ENCODE measurements around the gene ACTG1. TPM values are rescaled to one million over a fixed set of nuclear protein-coding genes. Genes with fewer than 3 reads are reported as not detected.

ACTG1 gene
- total and polyA plus RNA-seq, 2 donors (not counting 1 experiment from before 2014, with no cell fraction given), result 803 to 1,677 TPM

DNA sequence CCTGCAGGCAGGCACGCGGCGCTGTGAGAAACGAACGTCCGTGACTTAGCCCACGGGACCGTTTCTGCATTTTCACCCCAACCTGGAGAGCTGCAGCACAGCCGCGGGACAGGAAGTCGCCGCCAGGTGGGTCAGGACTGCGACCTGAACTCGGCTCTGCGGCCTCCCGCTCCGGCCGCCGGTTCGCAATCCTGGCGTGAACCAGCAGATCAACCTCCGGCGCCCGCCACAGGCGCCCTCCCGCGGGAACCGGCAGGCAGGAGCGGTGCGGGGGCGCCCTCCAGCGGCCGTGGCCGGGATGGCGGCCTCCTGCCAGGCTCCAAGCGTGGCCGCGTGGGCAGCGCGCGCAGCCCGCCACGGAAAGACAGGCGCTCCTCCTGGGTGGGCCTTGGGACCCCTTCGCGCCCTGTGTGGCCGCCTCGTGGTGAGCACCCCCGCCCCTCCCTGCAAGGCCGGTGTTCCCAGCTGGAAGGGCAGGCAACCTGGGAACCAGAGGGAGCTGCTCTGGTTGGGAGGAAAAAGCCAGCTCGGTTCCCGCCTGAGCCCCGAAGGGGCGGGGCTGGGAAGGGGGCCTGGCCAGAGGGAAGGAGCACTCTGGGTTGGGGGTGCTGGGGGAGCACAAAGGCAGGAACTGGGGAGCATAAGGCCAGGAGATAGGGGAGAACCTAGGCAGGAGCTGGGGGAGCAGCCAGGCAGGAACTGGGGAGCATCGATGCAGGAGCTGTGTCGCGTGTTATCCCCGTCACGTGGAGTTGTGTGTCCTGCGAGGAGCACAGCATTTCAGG lies 28.2 kb downstream of the ACTG1 start:
- Histone ChIP-seq H3K27ac (ENCODE audit: low read length in 2 of 2) (no peak overlapping the region), H3K79me2 (ENCODE audit: control insufficient read depth, insufficient read depth, low read length) (no peaks in the 10 kb centered on the region), H4K20me1 (ENCODE audit: control insufficient read depth, insufficient read depth, low read length, poor library complexity, severe bottlenecking) (no peaks in the 10 kb centered on the region), H3K9ac (ENCODE audit: low read length) (peak overlapping the region; percentile 62), H2AFZ (ENCODE audit: insufficient read depth, low read depth, low read length, poor library complexity, severe bottlenecking) (peak overlapping the region; percentile 76), H3K9me3 (ENCODE audit: control extremely low read depth in 1 of 3, control insufficient read depth in 2 of 3, insufficient read depth in 1 of 3, low read length in 2 of 3) (peaks cover 0 to 13% (median 0%) of the 10 kb centered on the region in 3 donors), H3K4me3 (ENCODE audit: control extremely low read depth in 1 of 5, extremely low read depth in 1 of 5, insufficient read depth in 1 of 5, low read depth in 2 of 5, low read length in 4 of 5) (peak overlapping the region in 4 of 5 experiments; percentile 21 to 66 (median 48)), H3K4me2 (replicated peaks; ENCODE audit: low read depth, low read length, poor library complexity, severe bottlenecking) (peak overlapping the region; percentile 100), H3K4me1 (ENCODE audit: control insufficient read depth in 2 of 2, insufficient read depth in 2 of 2, low read length in 2 of 2) (peaks cover 46 to 53% of the 10 kb centered on the region in 2 donors), H3K27me3 (replicated peaks in 1 of 4; ENCODE audit: control extremely low read depth in 1 of 4, control insufficient read depth in 3 of 4, insufficient read depth in 4 of 4, low read length in 3 of 4) (peaks cover 0 to 28% (median 12%) of the 10 kb centered on the region in 4 experiments), H3K36me3 (replicated peaks in 1 of 2; ENCODE audit: control extremely low read depth in 1 of 2, control insufficient read depth in 1 of 2, extremely low read depth in 1 of 2, insufficient read depth in 2 of 2, low read length in 1 of 2) (no peaks in the 10 kb centered on the region)
- DNase-seq (peak; percentile 93), ATAC-seq (ENCODE audit: low read depth) (peak; percentile 65)
- Mint-ChIP-seq H3K9me3 (ENCODE audit: insufficient read depth) (no peaks in the 10 kb centered on the region), H3K4me1 (peaks cover 26% of the 10 kb centered on the region), H3K27me3 (peaks cover 13% of the 10 kb centered on the region), H3K27ac (no peak overlapping the region), H3K4me3 (peak overlapping the region; percentile 57)
- ChIA-PET CTCF (interaction anchor here (0.9 to 4.7 kb wide), 31 partner anchors 10 to 461 kb away, joined by 3 to 58 read pairs (median 5); partner anchors contain the start of genes ACTG1, BAHCC1, FAAP100 and SLC38A10), POLR2A (interaction anchor here (0.5 to 1.7 kb wide), 8 partner anchors 16 to 1688 kb away, joined by 3 to 8 read pairs (median 4); partner anchors contain the start of genes ACTG1 and CBX8)
- WGBS (ENCODE audit: insufficient coverage), result 7% methylated on average over 60 of the region's 60 CpGs
- no peak for TF ChIP-seq EZH2 (IDR thresholded peaks at IDR 0.05; ENCODE audit: borderline replicate concordance, insufficient read depth, low read depth, low read length, poor library complexity, severe bottlenecking)
- TF ChIP-seq, protein P1, sequence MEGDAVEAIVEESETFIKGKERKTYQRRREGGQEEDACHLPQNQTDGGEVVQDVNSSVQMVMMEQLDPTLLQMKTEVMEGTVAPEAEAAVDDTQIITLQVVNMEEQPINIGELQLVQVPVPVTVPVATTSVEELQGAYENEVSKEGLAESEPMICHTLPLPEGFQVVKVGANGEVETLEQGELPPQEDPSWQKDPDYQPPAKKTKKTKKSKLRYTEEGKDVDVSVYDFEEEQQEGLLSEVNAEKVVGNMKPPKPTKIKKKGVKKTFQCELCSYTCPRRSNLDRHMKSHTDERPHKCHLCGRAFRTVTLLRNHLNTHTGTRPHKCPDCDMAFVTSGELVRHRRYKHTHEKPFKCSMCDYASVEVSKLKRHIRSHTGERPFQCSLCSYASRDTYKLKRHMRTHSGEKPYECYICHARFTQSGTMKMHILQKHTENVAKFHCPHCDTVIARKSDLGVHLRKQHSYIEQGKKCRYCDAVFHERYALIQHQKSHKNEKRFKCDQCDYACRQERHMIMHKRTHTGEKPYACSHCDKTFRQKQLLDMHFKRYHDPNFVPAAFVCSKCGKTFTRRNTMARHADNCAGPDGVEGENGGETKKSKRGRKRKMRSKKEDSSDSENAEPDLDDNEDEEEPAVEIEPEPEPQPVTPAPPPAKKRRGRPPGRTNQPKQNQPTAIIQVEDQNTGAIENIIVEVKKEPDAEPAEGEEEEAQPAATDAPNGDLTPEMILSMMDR (IDR thresholded peaks at IDR 0.05), result peak; percentile 99
- intact Hi-C loops (cut with micrococcal nuclease), result loop anchor here (1.0 to 10.0 kb wide), 7 partner anchors 68 to 256 kb away; partner anchors contain the start of genes BAHCC1, FAAP100 and SLC38A10

All from B cell (primary cell).